Mammary epithelial cell (primary cell): ENCODE measurements around the gene FAM124B.
A peak's percentile ranks its signal among the peaks of the same experiment; 100 is the strongest.

Experiments
- CTCF ChIP-seq, 2 donors: IDR thresholded peaks in 1 of 2; conservative IDR thresholded peaks in 1 of 2; 2 replicates each; pipeline ENCODE4 v1.5.1; 2011 to 2012; ENCODE audit warnings: inconsistent platforms in 2 of 2, low read length in 2 of 2, mild to moderate bottlenecking in 2 of 2, control low read depth in 1 of 2, low read depth in 1 of 2; ENCODE audit not compliant: insufficient read depth in 1 of 2; ENCODE audit errors: extremely low read depth in 1 of 2
- EZH2 ChIP-seq: IDR thresholded peaks from 2 replicates; pipeline ENCODE4 v1.6.1; 2012; ENCODE audit warnings: low read length, inconsistent platforms, borderline replicate concordance

GRCh38 chr2:224369028-224369632, 32.8 kb downstream of the FAM124B start:
- TF ChIP-seq CTCF (conservative IDR thresholded peaks at IDR 0.05 in 1 of 2, IDR thresholded peaks at IDR 0.05 in 1 of 2; ENCODE audit: extremely low read depth in 1 of 2, insufficient read depth in 1 of 2, low read depth in 1 of 2, low read length in 2 of 2) (peak; percentile 64 to 70), EZH2 (no peak)
